IgD-negative memory B cell (primary cell): Measurements from ENCODE around the gene NKD1. TPM values are rescaled to one million over a fixed set of nuclear protein-coding genes. Genes with fewer than 3 reads are reported as not detected.
"Not testable (repeated sequence)": the region's sequence is repeated elsewhere in the genome, so short reads cannot be mapped to it uniquely, and the experiment has no call there.

ENCODE experiments used
- H3K27ac Mint-ChIP-seq, 3 donors: one replicate each; pipeline ENCODE4 v1.8.0; 2020 to 2022; ENCODE audit warnings: mild to moderate bottlenecking in 3 of 3, mixed read lengths in 3 of 3, moderate library complexity in 1 of 3
- H3K27me3 Mint-ChIP-seq: one replicate; pipeline ENCODE4 v1.8.0; 2021; ENCODE audit warnings: mixed read lengths
- H3K36me3 Mint-ChIP-seq: one replicate; pipeline ENCODE4 v1.8.0; 2020; ENCODE audit warnings: mild to moderate bottlenecking, mixed read lengths
- H3K4me1 Mint-ChIP-seq, 3 donors: one replicate each; pipeline ENCODE4 v1.8.0; 2020 to 2022; ENCODE audit warnings: mixed read lengths in 3 of 3, mild to moderate bottlenecking in 1 of 3
- H3K4me3 Mint-ChIP-seq, 4 donors: one replicate each; pipeline ENCODE4 v1.8.0; 2020 to 2022; ENCODE audit warnings: mild to moderate bottlenecking in 4 of 4, mixed read lengths in 4 of 4, moderate library complexity in 3 of 4
- H3K9me3 Mint-ChIP-seq, 3 donors: one replicate each; pipeline ENCODE4 v1.8.0; 2020 to 2021; ENCODE audit warnings: mixed read lengths in 3 of 3, mild to moderate bottlenecking in 1 of 3
- polyA plus RNA-seq: library from polyadenylated mRNA; unstranded; fragments of 300-500 nt; fragmentation: Illumina TruSeq; gene quantifications from one replicate; pipeline ENCODE4 v1.2.3, GENCODE V29; 2021

Gene NKD1
- polyA plus RNA-seq, 1 donor from 2014 or later = not detected

- H3K27me3 Mint-ChIP-seq = no peaks in the 10 kb centered on the region
- H3K9me3 Mint-ChIP-seq = no peaks in the 10 kb centered on the region
- no peak overlapping the region for H3K27ac Mint-ChIP-seq
- no peaks in the 10 kb centered on the region for H3K36me3 Mint-ChIP-seq
- peak overlapping the region in 1 of 4 donors; percentile 27 for H3K4me3 Mint-ChIP-seq
- H3K4me1 Mint-ChIP-seq = peaks cover 0 to 5% (median 0%) of the 10 kb centered on the region in 3 donors
Observed at GRCh38 chr16:50568187-50568815, 20.1 kb downstream of the NKD1 start.

GRCh38 chr16:50570354-50570753 lies 22.2 kb downstream of the NKD1 start:
- no peak overlapping the region for H3K4me3 Mint-ChIP-seq
- H3K27me3 Mint-ChIP-seq = no peaks in the 10 kb centered on the region
- no peaks in the 10 kb centered on the region for H3K9me3 Mint-ChIP-seq
- no peak overlapping the region for H3K27ac Mint-ChIP-seq
- H3K36me3 Mint-ChIP-seq = peaks cover 2% of the 10 kb centered on the region
- H3K4me1 Mint-ChIP-seq = peaks cover 0 to 5% (median 0%) of the 10 kb centered on the region in 3 donors

GRCh38 chr16:50570808-50571598 lies 22.8 kb downstream of the NKD1 start:
- Mint-ChIP-seq H3K4me3 (peak overlapping the region in 1 of 4 donors; percentile 13), H3K36me3 (peaks cover 2% of the 10 kb centered on the region), H3K27me3 (no peaks in the 10 kb centered on the region), H3K27ac (no peak overlapping the region), H3K9me3 (no peaks in the 10 kb centered on the region), H3K4me1 (no peaks in the 10 kb centered on the region)

GRCh38 chr16:50571786-50572185 lies 23.6 kb downstream of the NKD1 start:
- Mint-ChIP-seq H3K9me3 (no peaks in the 10 kb centered on the region), H3K27ac (no peak overlapping the region), H3K36me3 (peaks cover 2% of the 10 kb centered on the region), H3K4me1 (no peaks in the 10 kb centered on the region), H3K4me3 (no peak overlapping the region), H3K27me3 (no peaks in the 10 kb centered on the region)

- H3K27ac Mint-ChIP-seq = no peak overlapping the region
- H3K9me3 Mint-ChIP-seq = no peaks in the 10 kb centered on the region
- H3K27me3 Mint-ChIP-seq = no peaks in the 10 kb centered on the region
- H3K4me1 Mint-ChIP-seq = no peaks in the 10 kb centered on the region
- no peak overlapping the region for H3K4me3 Mint-ChIP-seq
- peaks cover 2% of the 10 kb centered on the region for H3K36me3 Mint-ChIP-seq
Observed at GRCh38 chr16:50572700-50573099, 24.5 kb downstream of the NKD1 start.

- no peak overlapping the region for H3K27ac Mint-ChIP-seq
- no peaks in the 10 kb centered on the region for H3K27me3 Mint-ChIP-seq
Observed at GRCh38 chr16:50573279-50573678, 25.1 kb downstream of the NKD1 start.

GRCh38 chr16:50573947-50574744 lies 25.9 kb downstream of the NKD1 start:
- Mint-ChIP-seq H3K9me3 (no peaks in the 10 kb centered on the region), H3K27ac (no peak overlapping the region), H3K4me3 (no peak overlapping the region), H3K36me3 (peaks cover 2% of the 10 kb centered on the region), H3K27me3 (no peaks in the 10 kb centered on the region), H3K4me1 (peaks cover 0 to 4% (median 0%) of the 10 kb centered on the region in 3 donors)

More at GRCh38 chr16:50573279-50573678, 25.1 kb downstream of the NKD1 start:
- no peaks in the 10 kb centered on the region for H3K9me3 Mint-ChIP-seq
- H3K4me3 Mint-ChIP-seq = no peak overlapping the region
- H3K4me1 Mint-ChIP-seq = peaks cover 0 to 3% (median 0%) of the 10 kb centered on the region in 3 donors
- H3K36me3 Mint-ChIP-seq = peaks cover 2% of the 10 kb centered on the region

- no peak overlapping the region for H3K27ac Mint-ChIP-seq
- no peaks in the 10 kb centered on the region for H3K27me3 Mint-ChIP-seq
- peaks cover 0 to 4% (median 0%) of the 10 kb centered on the region in 3 donors for H3K4me1 Mint-ChIP-seq
- H3K36me3 Mint-ChIP-seq = peaks cover 3% of the 10 kb centered on the region
- H3K9me3 Mint-ChIP-seq = no peaks in the 10 kb centered on the region
- no peak overlapping the region for H3K4me3 Mint-ChIP-seq
Observed at GRCh38 chr16:50574745-50575136, 26.5 kb downstream of the NKD1 start.

- Mint-ChIP-seq H3K27ac (no peak overlapping the region), H3K4me3 (no peak overlapping the region), H3K27me3 (no peaks in the 10 kb centered on the region)
Observed at GRCh38 chr16:50575743-50576142, 27.5 kb downstream of the NKD1 start.

GRCh38 chr16:50576403-50577113 lies 28.4 kb downstream of the NKD1 start:
- peaks cover 4% of the 10 kb centered on the region for H3K36me3 Mint-ChIP-seq
- H3K27ac Mint-ChIP-seq = no peak overlapping the region
- no peaks in the 10 kb centered on the region for H3K27me3 Mint-ChIP-seq
- H3K4me1 Mint-ChIP-seq = peaks cover 0 to 4% (median 0%) of the 10 kb centered on the region in 3 donors
- H3K9me3 Mint-ChIP-seq = no peaks in the 10 kb centered on the region
- H3K4me3 Mint-ChIP-seq = no peak overlapping the region

More at GRCh38 chr16:50575743-50576142, 27.5 kb downstream of the NKD1 start:
- peaks cover 4% of the 10 kb centered on the region for H3K36me3 Mint-ChIP-seq
- no peaks in the 10 kb centered on the region for H3K9me3 Mint-ChIP-seq
- peaks cover 0 to 4% (median 0%) of the 10 kb centered on the region in 3 donors for H3K4me1 Mint-ChIP-seq

GRCh38 chr16:50578137-50578536 lies 29.9 kb downstream of the NKD1 start:
- Mint-ChIP-seq H3K27ac (peak overlapping the region in 1 of 3 donors; percentile 2), H3K9me3 (no peaks in the 10 kb centered on the region), H3K27me3 (no peaks in the 10 kb centered on the region), H3K4me1 (peaks cover 0 to 4% (median 0%) of the 10 kb centered on the region in 3 donors), H3K4me3 (no peak overlapping the region), H3K36me3 (peaks cover 4% of the 10 kb centered on the region)

- H3K4me3 Mint-ChIP-seq, H3K27ac Mint-ChIP-seq, H3K4me1 Mint-ChIP-seq, H3K9me3 Mint-ChIP-seq, H3K36me3 Mint-ChIP-seq, H3K27me3 Mint-ChIP-seq: not testable (repeated sequence)
Observed at GRCh38 chr16:50579373-50579772, 31.2 kb downstream of the NKD1 start.

- Mint-ChIP-seq H3K4me1 (peaks cover 0 to 10% (median 5%) of the 10 kb centered on the region in 3 donors), H3K27me3 (no peaks in the 10 kb centered on the region), H3K9me3 (no peaks in the 10 kb centered on the region), H3K36me3 (peaks cover 3% of the 10 kb centered on the region), H3K27ac (peak overlapping the region in 1 of 3 donors; percentile 10), H3K4me3 (no peak overlapping the region)
Observed at GRCh38 chr16:50580180-50580798, 32.1 kb downstream of the NKD1 start.

- H3K4me1 Mint-ChIP-seq = peaks cover 0 to 10% (median 5%) of the 10 kb centered on the region in 3 donors
- no peak overlapping the region for H3K27ac Mint-ChIP-seq
- no peaks in the 10 kb centered on the region for H3K9me3 Mint-ChIP-seq
- H3K27me3 Mint-ChIP-seq = no peaks in the 10 kb centered on the region
- H3K36me3 Mint-ChIP-seq = peaks cover 7% of the 10 kb centered on the region
- H3K4me3 Mint-ChIP-seq = no peak overlapping the region
Observed at GRCh38 chr16:50581845-50582244, 33.6 kb downstream of the NKD1 start.
